Measurements from ENCODE around the gene PKLR.

PKLR gene

GRCh38 chr1:155282488-155283091 lies 18.6 kb downstream of the PKLR start:
- DNase-seq: no peak

GRCh38 chr1:155279268-155279667 lies 22.0 kb downstream of the PKLR start:
- DNase-seq: no peak

GRCh38 chr1:155278689-155279160 lies 22.5 kb downstream of the PKLR start:
- DNase-seq: no peak

GRCh38 chr1:155277902-155278688 lies 23.1 kb downstream of the PKLR start:
- DNase-seq: peak; percentile 53

GRCh38 chr1:155277070-155277901 lies 24.0 kb downstream of the PKLR start, which contains the start of gene HCN3:
HCN3 (plus strand) TSS chr1:155277463; CDS start chr1:155277591, 128 bp downstream.
- DNase-seq: peak; percentile 85

- DNase-seq: peak; percentile 93
Measured at GRCh38 chr1:155273343-155274245, 27.6 kb downstream of the PKLR start, which contains the start of gene CLK2. CLK2 (minus strand) TSS chr1:155273504; CDS start chr1:155270977, 2,527 bp downstream.

GRCh38 chr1:155272466-155273342 lies 28.5 kb downstream of the PKLR start:
- no peak for DNase-seq

GRCh38 chr1:155269381-155269780 lies 31.9 kb downstream of the PKLR start:
- no peak for DNase-seq

- DNase-seq: no peak
Measured at GRCh38 chr1:155268630-155269029, 32.6 kb downstream of the PKLR start.

- no peak for DNase-seq
Measured at GRCh38 chr1:155267373-155267772, 33.9 kb downstream of the PKLR start.

- no peak for DNase-seq
Measured at GRCh38 chr1:155266553-155266952, 34.7 kb downstream of the PKLR start.

- no peak for DNase-seq
Measured at GRCh38 chr1:155263067-155263466, 38.2 kb downstream of the PKLR start.

GRCh38 chr1:155261852-155262673 lies 39.2 kb downstream of the PKLR start, which contains the start of gene SCAMP3:
SCAMP3 (minus strand) TSS chr1:155262360; CDS start chr1:155262151, 209 bp downstream.
- DNase-seq: peak; percentile 77

- no peak for DNase-seq
Measured at GRCh38 chr1:155261493-155261851, 39.8 kb downstream of the PKLR start.

- no peak for DNase-seq
Measured at GRCh38 chr1:155260276-155260675, 41.0 kb downstream of the PKLR start.

GRCh38 chr1:155256058-155256852 lies 45.0 kb downstream of the PKLR start:
- DNase-seq: no peak

GRCh38 chr1:155255243-155256007 lies 45.8 kb downstream of the PKLR start, which contains the start of gene ENTREP3:
ENTREP3 (minus strand) TSS chr1:155255483; CDS start chr1:155254877, 606 bp downstream.
- DNase-seq: peak; percentile 50

GRCh38 chr1:155254714-155255242 lies 46.5 kb downstream of the PKLR start:
- no peak for DNase-seq
